GM19099 (cell line): ENCODE measurements around the gene CEP70.

ENCODE experiments used
- POLR2A ChIP-seq: IDR thresholded peaks from 3 replicates; pipeline ENCODE4 v1.6.1; 2011; ENCODE audit warnings: low read depth; ENCODE audit not compliant: insufficient read length; ENCODE audit errors: extremely low read depth

Gene CEP70

GRCh38 chr3:138474163-138474562, 119.9 kb downstream of the CEP70 start:
- TF ChIP-seq POLR2A, result no peak

DNA sequence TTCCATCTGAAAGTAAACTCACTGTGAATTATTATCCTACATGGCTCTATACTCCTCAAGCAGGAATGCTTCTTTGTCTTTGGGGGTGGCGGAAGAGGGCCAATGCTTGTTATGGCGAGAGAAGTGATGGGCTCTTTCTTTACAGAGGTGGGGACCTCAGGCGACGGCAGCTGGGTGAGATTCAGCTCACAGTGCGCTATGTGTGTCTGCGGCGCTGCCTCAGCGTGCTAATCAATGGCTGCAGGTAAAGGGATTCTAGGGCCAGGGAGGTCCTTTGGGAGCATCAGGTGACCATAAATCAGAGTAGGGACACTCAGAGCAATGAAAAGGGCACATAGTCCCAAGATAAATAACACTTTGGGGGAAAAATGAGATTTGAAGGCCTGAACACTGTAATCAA, 120.7 kb downstream of the CEP70 start:
- TF ChIP-seq POLR2A, result no peak

- TF ChIP-seq POLR2A, result no peak
Measured at GRCh38 chr3:138472141-138472825, 121.8 kb downstream of the CEP70 start.

DNA sequence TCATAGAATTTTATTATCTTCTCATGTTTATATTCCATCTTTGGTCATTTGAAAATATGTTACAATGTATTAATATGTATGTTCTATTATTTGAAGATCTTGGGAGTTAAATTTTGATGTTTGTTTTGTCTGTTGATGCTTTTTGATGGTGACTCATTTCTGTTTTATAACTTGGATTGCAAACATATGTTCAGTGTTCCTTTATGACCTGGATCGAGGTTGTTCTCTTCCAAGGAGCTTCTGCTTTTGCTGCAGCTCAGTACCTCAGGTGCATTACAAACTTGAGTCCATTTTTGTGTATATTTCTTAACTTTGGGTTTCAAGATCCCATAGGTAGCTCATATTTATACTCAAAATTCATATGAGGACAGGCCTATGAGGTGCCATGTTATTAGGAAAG, 122.6 kb downstream of the CEP70 start:
- no peak for TF ChIP-seq POLR2A

- no peak for TF ChIP-seq POLR2A
Measured at GRCh38 chr3:138470687-138471086, 123.4 kb downstream of the CEP70 start.

DNA sequence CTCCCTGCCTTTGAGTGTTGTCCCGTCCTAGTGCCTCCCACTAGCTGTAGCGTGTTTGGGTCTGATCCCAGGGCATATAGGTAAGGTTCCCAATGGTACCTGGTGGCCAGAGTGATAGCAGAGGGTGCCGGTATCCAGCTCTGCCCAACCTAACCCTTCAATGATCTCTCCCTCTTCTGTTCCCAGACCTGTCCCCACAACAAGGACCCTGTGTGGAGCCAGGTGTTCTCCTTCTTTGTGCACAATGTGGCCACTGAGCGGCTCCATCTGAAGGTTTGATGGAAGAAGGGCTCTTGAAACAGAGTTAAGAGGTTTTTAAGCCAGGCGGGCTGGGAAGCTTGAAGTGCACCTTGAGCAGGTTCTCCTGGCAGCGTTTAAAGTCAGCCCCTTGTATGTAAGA, 124.2 kb downstream of the CEP70 start:
- TF ChIP-seq POLR2A, result no peak

DNA sequence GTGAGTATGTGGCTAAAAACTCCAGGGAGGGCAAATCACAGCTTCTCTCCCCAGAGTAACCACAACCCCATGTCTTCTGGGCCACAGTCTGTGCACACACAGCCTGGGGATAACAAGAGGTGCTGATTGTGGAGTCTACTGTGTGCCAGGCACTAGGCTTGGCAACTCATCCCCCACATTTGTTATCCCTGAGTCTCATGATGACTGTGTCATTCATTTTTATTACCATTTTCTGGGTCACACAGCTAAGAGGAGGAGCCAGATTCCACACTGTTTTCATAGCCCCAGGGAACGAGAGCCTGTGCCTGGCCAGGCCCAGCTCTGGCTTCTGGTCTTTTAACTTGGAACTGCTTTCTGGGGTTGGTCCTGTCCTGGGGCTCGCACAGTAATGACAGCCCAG, 125.2 kb downstream of the CEP70 start:
- no peak for TF ChIP-seq POLR2A

DNA sequence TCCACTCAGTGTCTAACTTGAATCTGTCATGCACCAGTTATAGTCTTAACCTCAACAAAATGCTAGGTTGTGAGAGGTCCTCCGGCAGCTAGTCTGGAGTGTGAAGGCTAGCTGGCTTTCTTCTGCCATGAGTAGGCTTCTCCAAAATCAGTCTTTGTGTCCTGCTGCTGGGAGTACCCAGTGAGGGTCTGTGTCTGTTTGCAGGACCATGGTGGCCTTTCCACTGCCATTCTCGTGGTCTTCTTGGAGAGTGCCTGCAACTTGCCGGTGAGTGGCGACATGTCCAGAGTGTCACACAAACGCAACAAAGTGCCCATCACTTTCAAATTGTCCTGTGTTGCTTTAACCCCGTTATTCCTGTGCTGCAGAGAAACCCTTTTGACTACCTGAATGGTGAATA, 125.6 kb downstream of the CEP70 start:
- TF ChIP-seq POLR2A, result no peak

- TF ChIP-seq POLR2A, result no peak
Measured at GRCh38 chr3:138467931-138468330, 126.1 kb downstream of the CEP70 start.

GRCh38 chr3:138465925-138466324, 128.1 kb downstream of the CEP70 start:
- TF ChIP-seq POLR2A, result no peak

- no peak for TF ChIP-seq POLR2A
Measured at GRCh38 chr3:138465451-138465850, 128.6 kb downstream of the CEP70 start.

GRCh38 chr3:138464491-138464860, 129.6 kb downstream of the CEP70 start:
- no peak for TF ChIP-seq POLR2A

DNA sequence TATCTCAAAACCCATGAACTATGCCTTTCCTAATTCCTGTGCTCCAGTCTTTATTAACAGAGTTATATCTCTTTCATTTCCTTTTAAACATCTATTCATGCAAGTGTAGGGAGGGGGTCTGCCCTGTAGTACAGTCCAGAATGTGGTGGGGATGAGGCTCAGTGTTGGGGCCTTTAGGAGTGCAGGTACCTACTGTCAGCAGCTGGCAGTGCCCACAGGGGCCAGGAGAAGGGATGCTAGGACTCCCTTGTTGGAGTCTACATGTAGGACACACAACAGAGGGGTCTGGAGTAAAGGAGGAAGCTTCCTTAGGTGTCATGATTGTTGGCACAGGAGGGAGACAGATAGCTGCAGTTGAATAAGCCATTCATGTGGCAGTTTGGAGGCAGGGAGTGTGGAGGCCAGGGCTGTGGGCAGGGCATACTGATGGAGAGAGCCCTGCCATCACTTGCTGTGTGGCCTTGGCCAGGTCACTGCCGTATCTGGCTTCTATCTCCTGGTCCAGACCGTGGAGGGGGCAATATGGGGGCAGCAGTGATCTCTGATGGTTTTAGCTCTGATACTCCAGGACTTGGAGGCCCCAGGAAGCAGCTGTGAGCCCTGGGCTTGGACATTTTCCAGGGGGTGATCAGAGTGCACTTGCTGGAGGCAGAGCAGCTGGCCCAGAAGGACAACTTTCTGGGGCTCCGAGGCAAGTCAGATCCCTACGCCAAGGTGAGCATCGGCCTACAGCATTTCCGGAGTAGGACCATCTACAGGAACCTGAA, 130.2 kb downstream of the CEP70 start:
- TF ChIP-seq POLR2A, result no peak

DNA sequence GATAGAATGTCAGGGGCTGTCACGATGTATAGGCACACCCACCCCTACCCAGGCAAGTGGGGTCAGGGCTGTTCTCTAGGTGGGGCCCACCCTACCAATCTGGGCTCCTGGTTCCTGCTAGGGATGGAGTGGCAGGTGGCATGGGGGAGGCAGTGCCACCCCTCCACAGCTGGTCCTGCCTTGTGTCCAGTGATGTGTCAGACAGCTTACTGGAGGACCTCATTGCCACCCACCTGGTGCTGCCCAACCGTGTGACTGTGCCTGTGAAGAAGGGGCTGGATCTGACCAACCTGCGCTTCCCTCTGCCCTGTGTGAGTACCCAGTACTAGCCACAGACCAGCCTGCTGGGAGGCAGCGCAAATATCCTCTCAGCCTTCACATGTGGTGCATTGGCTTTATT, 132.2 kb downstream of the CEP70 start:
- TF ChIP-seq POLR2A, result no peak

- no peak for TF ChIP-seq POLR2A
Measured at GRCh38 chr3:138461246-138461645, 132.8 kb downstream of the CEP70 start.

- TF ChIP-seq POLR2A, result no peak
Measured at GRCh38 chr3:138460536-138461205, 133.4 kb downstream of the CEP70 start.
